HG02973 (cell line): Measurements from ENCODE around the gene METTL1.
A peak's percentile ranks its signal among the peaks of the same experiment; 100 is the strongest.
"Not testable (repeated sequence)": the region's sequence is repeated elsewhere in the genome, so short reads cannot be mapped to it uniquely, and the experiment has no call there.

Source experiments
- ATAC-seq: cut with Tn5 transposase; IDR thresholded peaks from one replicate; pipeline ENCODE4 v1.9.1; 2021; ENCODE audit warnings: moderate library complexity; ENCODE audit not compliant: unreplicated experiment

Gene METTL1

DNA sequence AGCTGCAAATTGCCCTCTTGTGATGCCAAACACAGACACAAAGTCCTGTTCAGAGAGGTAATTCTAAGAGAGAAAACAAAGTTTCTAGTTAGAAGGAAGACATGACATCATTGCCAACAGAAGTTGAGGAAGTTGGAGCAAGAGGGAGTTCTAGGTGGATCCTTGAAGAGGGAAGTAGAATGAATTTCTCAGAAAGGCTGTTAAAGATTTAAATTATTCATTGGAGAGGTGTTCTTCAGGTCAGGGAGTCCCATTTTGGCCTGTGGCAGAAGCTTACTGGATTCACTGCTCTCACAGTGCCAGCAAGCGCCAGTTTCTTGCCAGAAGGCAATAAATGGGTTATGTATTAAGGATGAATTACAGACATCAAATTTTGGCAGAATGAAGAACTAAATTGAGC is 26.0 kb upstream of the METTL1 start:
- ATAC-seq, result no peak

GRCh38 chr12:57796996-57797395 is 25.1 kb upstream of the METTL1 start:
- ATAC-seq, result no peak

DNA sequence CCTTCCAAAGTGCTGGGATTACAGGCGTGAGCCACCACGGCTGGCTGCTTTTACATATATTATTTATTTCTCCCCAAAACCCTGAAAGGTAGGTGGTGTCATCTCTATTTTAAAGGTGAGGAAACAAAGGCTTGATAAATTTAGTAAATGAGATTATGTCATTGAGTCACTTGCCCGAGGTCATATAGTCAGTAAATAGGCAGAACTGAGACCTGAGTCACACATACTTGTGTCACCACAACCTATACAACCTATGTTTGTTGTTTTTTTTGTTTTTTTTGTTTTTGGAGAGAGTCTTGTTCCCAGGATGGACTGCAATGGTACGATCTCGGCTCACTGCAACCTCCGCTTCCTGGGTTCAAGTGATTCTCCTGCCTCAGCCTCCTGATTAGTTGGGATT is 23.4 kb upstream of the METTL1 start:
- ATAC-seq, result no peak

DNA sequence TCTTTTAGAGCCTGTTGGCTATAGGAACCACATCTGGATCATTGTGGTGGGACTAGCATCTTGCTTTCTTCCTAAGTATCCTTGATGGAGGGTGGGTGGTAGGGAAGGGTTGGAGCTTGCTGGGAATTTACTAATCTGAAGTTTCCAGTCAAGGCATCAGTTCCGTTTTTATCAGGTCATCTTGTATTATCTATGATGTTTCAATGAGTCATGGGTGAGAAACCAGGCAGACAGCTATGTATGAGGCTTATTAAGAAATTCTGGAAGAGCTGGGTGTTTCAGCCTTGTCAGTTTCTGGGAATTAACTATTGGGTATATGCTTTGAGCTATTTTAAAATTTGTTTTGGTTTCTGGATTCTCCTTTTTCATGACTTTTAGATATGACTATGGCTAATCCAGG is 22.0 kb upstream of the METTL1 start:
- ATAC-seq, result no peak

DNA sequence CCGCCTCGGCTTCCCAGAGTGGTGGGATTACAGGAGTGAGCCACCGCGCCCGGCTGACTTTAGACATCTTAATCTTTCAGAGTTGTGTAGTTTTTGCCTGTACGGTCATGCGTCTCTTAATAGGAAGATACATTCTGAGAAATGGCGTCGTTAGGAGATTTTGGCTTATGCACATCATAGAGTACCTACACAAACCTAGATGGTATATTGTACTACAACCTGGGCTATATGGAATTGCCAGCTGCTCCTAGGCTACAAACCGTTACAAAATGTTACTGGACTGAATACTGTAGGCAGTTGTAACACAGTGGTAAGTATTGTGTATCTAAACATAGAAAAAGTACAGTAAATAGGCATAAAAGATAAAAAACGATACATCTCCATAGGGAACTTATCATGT is 12.0 kb upstream of the METTL1 start:
- no peak for ATAC-seq

DNA sequence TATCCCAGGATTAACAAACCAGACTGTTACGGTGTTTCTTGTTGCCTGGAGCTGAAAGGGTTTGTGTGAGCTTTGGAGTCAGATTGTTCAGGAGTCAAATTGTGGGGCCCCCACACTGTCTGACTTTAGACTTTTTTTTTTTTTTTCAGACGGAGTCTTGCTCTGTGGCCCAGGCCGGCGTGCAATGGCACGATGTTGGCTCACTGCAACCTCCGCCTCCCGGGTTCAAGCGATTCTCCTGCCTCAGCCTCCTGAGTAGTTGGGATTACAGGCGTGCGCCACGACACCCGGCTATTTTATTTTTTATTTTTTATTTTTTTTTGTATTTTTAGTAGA is 11.5 kb upstream of the METTL1 start:
- no peak for ATAC-seq

GRCh38 chr12:57782608-57783465 is 10.9 kb upstream of the METTL1 start, which contains the start of gene TSFM:
TSS of gene TSFM (plus strand) at chr12:57782787. CDS start at chr12:57782802, 15 bp downstream.
- ATAC-seq, result peak; percentile 74

DNA sequence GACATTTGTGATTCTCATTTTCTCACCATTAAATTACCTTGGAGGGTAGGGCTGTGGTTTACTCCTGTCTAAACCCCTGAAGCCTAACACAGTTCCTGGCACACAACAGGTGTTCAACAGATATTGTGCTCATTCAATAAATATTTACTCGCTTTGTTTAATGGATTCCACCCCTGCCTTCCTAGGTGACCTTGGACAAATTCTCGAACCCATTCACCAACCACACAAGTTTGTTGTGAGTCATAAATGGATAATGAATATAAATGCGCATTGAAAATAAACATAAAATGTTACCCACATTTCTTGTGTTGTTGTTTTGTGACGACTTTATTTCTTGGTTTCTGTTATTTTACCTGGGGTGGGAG is 10.3 kb upstream of the METTL1 start:
- ATAC-seq, result peak; percentile 14

DNA sequence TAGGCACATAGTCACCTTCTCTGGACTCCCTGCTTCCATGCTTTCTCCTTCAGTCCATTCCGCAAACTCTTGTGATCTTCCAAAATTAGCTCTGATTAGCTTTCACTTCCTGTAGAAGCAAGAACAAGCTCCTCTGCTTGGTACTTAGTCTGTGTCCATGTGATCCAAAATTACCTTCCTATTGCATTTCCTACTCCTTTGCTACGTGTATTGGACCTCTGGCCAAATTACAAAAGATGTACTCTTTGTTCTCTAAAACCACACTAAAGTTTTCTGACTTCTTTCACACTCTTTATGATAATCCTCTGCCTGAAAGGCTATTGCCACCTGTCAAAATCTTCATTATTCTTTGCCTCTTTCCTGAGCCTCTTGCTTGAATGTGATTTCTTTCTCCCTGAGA is 9.9 kb upstream of the METTL1 start:
- ATAC-seq, result no peak

GRCh38 chr12:57781244-57781643 is 9.3 kb upstream of the METTL1 start:
- ATAC-seq, result no peak

GRCh38 chr12:57780284-57780897 is 8.5 kb upstream of the METTL1 start:
- ATAC-seq, result no peak

- no peak for ATAC-seq
Measured at GRCh38 chr12:57779736-57780135, 7.8 kb upstream of the METTL1 start.

- ATAC-seq, result no peak
Measured at GRCh38 chr12:57777911-57778310, 6.0 kb upstream of the METTL1 start.

DNA sequence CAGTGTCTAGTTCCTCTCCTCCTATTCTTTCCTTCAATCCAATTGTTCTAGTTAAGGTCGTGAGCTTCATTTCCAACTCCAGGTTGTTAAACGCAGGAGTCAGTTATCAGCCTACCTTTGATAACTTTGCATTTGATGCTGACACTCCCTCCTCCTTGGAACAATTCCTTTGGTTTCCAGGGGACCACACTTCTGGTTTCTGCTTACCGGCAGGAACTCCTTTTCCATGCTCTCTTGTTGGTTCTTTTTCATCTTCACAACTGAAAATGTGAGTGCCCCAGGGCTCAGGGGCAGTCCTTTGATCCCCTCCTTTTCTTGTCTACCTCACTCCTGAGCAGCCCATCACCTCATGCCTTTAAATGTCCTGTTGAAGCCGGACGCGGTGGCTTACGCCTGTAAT is 5.5 kb upstream of the METTL1 start:
- ATAC-seq, result no peak

DNA sequence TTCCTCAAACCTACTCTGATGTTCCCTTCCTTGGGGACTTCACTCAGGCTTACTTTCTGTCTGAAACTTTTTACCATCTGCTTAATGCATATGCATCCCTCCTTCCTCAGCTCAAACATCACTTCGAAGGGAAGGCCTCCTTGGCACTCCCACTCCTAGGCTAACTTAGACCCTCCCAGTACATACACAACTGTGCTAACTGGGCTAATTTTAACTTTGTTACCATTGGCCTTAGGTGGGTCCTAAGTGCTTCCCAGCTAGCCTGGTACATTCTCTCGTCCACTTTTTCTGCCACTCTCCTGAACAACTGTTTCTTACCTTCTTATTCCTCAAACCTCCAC is 4.3 kb upstream of the METTL1 start:
- ATAC-seq, result no peak

DNA sequence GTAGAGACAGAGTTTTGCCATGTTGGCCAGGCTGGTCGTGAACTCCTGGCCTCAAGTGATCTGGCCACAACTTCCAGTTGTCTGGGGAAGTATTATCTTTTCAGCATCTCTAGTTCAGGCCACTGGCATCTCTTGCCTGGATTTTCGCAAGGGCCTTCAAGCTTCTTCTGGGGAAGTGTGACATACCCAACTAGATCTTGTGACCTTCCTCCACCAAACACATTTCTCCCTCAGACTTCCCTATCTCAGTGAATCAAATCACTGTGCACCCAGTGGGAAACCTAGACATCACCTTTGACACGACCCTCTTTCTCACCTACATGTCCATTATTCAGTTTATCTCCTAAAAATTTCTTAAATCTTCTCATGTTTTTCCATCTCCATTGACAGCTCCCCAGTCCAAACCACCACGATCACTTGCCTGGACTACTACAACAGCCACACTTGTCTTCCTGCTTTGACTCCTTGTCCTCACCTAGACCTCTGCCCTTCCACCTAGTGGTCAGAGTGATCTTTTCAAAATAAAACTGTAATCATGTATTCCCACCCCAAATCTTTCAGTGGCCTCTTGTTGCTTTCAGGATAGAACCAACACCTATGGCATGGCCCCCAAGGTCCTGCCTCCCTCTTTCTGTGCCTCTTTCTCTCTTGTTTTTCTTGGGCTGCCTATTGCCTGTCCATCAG is 3.8 kb upstream of the METTL1 start:
- no peak for ATAC-seq

DNA sequence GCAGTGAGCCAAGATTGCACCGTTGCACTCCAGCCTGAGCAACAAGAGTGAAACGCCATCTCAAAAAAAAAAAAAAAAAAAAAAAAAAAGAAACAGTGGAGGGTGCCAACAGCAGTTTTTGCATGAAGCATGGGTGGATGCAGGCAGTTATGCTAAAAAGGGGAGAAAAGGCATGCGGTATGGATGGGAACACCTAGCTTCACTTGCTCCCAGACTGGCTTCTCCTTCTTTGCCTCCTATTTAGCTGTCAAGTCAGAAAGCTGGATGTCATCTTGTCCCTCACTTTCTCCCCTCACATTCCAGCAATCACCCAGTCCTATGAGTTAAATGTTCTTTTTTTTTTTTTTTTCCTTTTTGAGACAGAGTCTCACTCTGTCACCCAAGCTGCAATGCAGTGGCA is 3.1 kb upstream of the METTL1 start:
- ATAC-seq, result no peak

DNA sequence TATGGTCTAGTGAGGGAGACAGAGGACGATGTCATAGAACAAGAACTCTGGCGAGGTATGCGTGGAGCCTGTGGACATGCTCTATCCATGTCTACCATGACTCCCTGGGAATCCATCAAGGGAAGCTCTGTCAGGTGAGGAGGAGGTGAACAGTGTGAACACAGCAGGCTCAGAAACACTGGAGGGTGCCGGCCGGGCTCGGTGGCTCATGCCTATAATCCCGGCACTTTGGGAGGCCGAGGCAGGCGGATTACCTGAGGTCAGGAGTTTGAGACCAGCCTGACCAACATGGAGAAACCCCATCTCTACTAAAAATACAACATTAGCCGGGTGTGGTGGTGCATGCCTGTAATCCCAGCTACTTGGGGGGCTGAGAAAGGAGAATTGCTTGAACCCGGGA is 2.7 kb upstream of the METTL1 start:
- not testable (repeated sequence) for ATAC-seq

GRCh38 chr12:57772429-57773322 is 771 bp upstream of the METTL1 start, which contains the start of gene EEF1AKMT3:
TSS of gene EEF1AKMT3 (plus strand) at chr12:57772614. CDS start at chr12:57772725, 111 bp downstream.
- no peak for ATAC-seq

GRCh38 chr12:57771236-57771872 is 551 bp downstream of the METTL1 start:
- peak; percentile 57 for ATAC-seq

DNA sequence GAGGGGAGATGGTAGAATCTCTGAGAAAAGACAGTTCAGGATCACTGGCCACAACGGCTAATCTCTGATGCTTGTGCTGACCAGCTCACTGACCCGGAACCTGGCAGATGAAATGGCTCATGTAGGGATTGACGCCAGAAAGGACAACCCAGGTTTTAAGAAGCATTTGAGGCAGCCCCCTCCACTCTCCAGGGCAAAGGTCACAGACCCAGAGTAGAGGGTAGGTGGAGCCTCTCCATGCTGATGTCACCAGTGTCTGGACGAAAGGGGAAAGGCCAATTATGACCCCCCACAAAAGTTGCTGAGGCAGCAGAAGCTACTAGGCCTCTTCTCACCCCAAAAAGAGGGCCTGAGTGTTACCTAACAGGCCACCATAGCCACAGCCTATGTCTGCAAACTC is 1.2 kb downstream of the METTL1 start:
- no peak for ATAC-seq
